Esophagus squamous epithelium (tissue), 5 donors: ENCODE data around the gene KLK5. TPM values are rescaled to one million over a fixed set of nuclear protein-coding genes. Genes with fewer than 3 reads are reported as not detected.

Experiments
- DNase-seq: peaks from one replicate; lab custom pipeline; 2025; lab: John Stamatoyannopoulos, UW
- H3K27ac ChIP-seq, 4 donors: fragments of 200-600 bp; sonication (generic); one replicate each; pipeline ENCODE4 v1.5.1; 2016 to 2019; ENCODE audit warnings: mild to moderate bottlenecking in 1 of 4
- H3K27me3 ChIP-seq, 4 donors: fragments of 200-600 bp; sonication (generic); 1 replicate in 3 of 4; 2 replicates in 1 of 4; pipeline versions ENCODE4 v1.5.1 to v1.6.0; 2017 to 2021; ENCODE audit warnings: antibody characterized with exemption in 1 of 4
- H3K36me3 ChIP-seq, 3 donors: fragments of 200-600 bp; sonication (generic); one replicate each; pipeline ENCODE4 v1.5.1; 2016 to 2019
- H3K4me1 ChIP-seq, 3 donors: fragments of 200-600 bp; sonication (generic); one replicate each; pipeline ENCODE4 v1.5.1; 2017 to 2019
- H3K4me3 ChIP-seq, 4 donors: fragments of 200-600 bp; sonication (generic); 1 replicate in 3 of 4; 2 replicates in 1 of 4; pipeline ENCODE4 v1.5.1; 2016 to 2019; ENCODE audit warnings: mild to moderate bottlenecking in 2 of 4, moderate library complexity in 1 of 4
- H3K9me3 ChIP-seq, 3 donors: fragments of 200-600 bp; sonication (generic); one replicate each; pipeline ENCODE4 v1.5.1; 2016 to 2019
- CTCF ChIP-seq, 6 experiments: fragments of 450-650 bp in 4 of 6; fragments of 200-600 bp in 2 of 6; sonication (generic) in 2 of 6; IDR thresholded peaks; one replicate each; pipeline ENCODE4 v1.5.1; 2016 to 2019; ENCODE audit warnings: antibody characterized with exemption in 6 of 6, mild to moderate bottlenecking in 4 of 6, moderate library complexity in 4 of 6
- POLR2A ChIP-seq, 4 donors: fragments of 450-650 bp; IDR thresholded peaks; one replicate each; pipeline ENCODE4 v1.6.1; 2017; ENCODE audit warnings: antibody characterized with exemption in 4 of 4, mild to moderate bottlenecking in 4 of 4, moderate library complexity in 3 of 4
- whole genome bisulfite sequencing, 2 donors: methylation state at CpG; one replicate each; pipeline ENCODE4 v1.1.5; 2018; 5-methylcytosine and 5-hydroxymethylcytosine counted together
- intact Hi-C: fragments of 100-400 bp; cut with DNase I; formaldehyde crosslinking; loops from one replicate; pipeline ENCODE4 v1.15.0; 2022
- total RNA-seq, 4 donors: library from RNA; depleted of rRNA; stranded (reverse); fragments of >200 nt; gene quantifications; one replicate each; pipeline ENCODE4 v1.1.0, GENCODE V29; 2016
- donor health status: DM: yes; HTN: yes; CAD: no.

The KLK5 gene
- total RNA-seq, 4 donors from 2014 or later, result 5.9 to 84.7 (median 49.9) TPM

- intact Hi-C loops, result no loop called here
- Histone ChIP-seq H3K4me3 (no peak overlapping the region), H3K36me3 (no peaks in the 10 kb centered on the region), H3K27me3 (peaks cover 0 to 91% (median 6%) of the 10 kb centered on the region in 4 donors), H3K4me1 (peaks cover 0 to 7% (median 4%) of the 10 kb centered on the region in 3 donors), H3K27ac (no peak overlapping the region), H3K9me3 (no peaks in the 10 kb centered on the region)
- no peak for TF ChIP-seq POLR2A (IDR thresholded peaks at IDR 0.05)
- TF ChIP-seq CTCF (IDR thresholded peaks at IDR 0.05), result no peak
- 82 to 95% methylated on average over 1 of the region's 2 CpGs for WGBS, 2 donors
- DNase-seq, result no peak
These were observed 36.8 kb downstream of the KLK5 start for GRCh38 chr19:50916069-50916468.

GRCh38 chr19:50912727-50913716 lies 39.8 kb downstream of the KLK5 start:
- DNase-seq, result no peak
- TF ChIP-seq CTCF (IDR thresholded peaks at IDR 0.05) (no peak), POLR2A (IDR thresholded peaks at IDR 0.05) (no peak)
- Histone ChIP-seq H3K27ac (no peak overlapping the region), H3K36me3 (no peaks in the 10 kb centered on the region), H3K9me3 (no peaks in the 10 kb centered on the region), H3K27me3 (peaks cover 0 to 96% (median 16%) of the 10 kb centered on the region in 4 donors), H3K4me1 (peaks cover 0 to 18% (median 10%) of the 10 kb centered on the region in 3 donors), H3K4me3 (no peak overlapping the region)
- intact Hi-C loops, result no loop called here
- 8 to 9% methylated on average over 22 to 28 of the region's 29 CpGs for WGBS, 2 donors

DNA sequence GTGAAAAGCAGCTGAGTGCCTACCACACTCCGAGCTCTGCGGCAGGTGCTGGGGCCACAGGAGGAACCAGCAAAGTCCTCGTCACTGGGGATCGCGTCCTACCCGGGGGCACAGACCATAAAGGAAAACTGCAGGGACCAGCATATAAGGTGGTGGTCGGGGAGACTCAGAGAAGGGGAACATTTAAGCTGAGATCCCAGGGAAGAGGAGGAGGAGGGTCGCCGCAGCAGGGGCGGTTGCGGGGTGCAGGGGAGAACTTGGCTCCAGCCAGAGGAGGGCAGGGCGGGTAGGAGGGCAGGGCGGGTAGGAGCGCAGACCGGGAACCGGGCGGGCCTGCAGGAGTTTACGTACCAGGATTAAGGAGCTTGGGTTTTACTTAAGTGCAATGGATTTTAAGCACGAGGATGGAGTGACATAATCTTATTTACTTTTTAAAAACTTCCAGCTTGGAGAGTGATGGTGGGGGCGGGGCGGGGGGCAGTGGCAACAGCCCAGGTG lies 40.7 kb downstream of the KLK5 start:
- H3K4me1 ChIP-seq, result peaks cover 0 to 18% (median 10%) of the 10 kb centered on the region in 3 donors
- DNase-seq, result no peak
- no peak overlapping the region for H3K27ac ChIP-seq
- no peak for TF ChIP-seq CTCF (IDR thresholded peaks at IDR 0.05)
- TF ChIP-seq POLR2A (IDR thresholded peaks at IDR 0.05), result no peak
- no peaks in the 10 kb centered on the region for H3K9me3 ChIP-seq
- H3K4me3 ChIP-seq, result no peak overlapping the region
- peaks cover 0 to 96% (median 16%) of the 10 kb centered on the region in 4 donors for H3K27me3 ChIP-seq
- no peaks in the 10 kb centered on the region for H3K36me3 ChIP-seq
- intact Hi-C loops, result no loop called here
- 15 to 21% methylated on average over 12 to 18 of the region's 21 CpGs for WGBS, 2 donors

GRCh38 chr19:50911206-50912101 lies 41.4 kb downstream of the KLK5 start, which contains the start of gene KLK4:
TSS of gene KLK4 (minus strand) at chr19:50911395. CDS start at chr19:50910738, 657 bp downstream.
- H3K4me1 ChIP-seq, result peaks cover 0 to 18% (median 10%) of the 10 kb centered on the region in 3 donors
- WGBS, 2 donors, result 47 to 51% methylated on average over 9 of the region's 9 CpGs
- no peaks in the 10 kb centered on the region for H3K9me3 ChIP-seq
- DNase-seq, result no peak
- intact Hi-C loops, result no loop called here
- TF ChIP-seq POLR2A (IDR thresholded peaks at IDR 0.05) (no peak), CTCF (IDR thresholded peaks at IDR 0.05) (no peak)
- no peak within 1 kb of the TSS for H3K27ac ChIP-seq
- peaks cover 0 to 96% (median 16%) of the 10 kb centered on the region in 4 donors for H3K27me3 ChIP-seq
- no peak within 1 kb of the TSS for H3K4me3 ChIP-seq
- no peaks in the 10 kb centered on the region for H3K36me3 ChIP-seq
